A549 (cell line): ENCODE data around the gene C6orf132. TPM values are rescaled to one million over a fixed set of nuclear protein-coding genes. Genes with fewer than 3 reads are reported as not detected.

Experiments used
- ATAC-seq, 2 experiments: fragments of 200-7000 bp in 1 of 2; fragments of >200 bp in 1 of 2; cut with Nextera tagmentation in 1 of 2; cut with Tn5 transposase in 1 of 2; 3 replicates each; pipeline versions ENCODE4 v1.8.0 to v1.9.1; 2018 to 2020; ENCODE audit warnings: mild to moderate bottlenecking in 1 of 2, moderate library complexity in 1 of 2
- CTCF ChIA-PET: fragments of 300-600 bp; sonication (Branson Sonifier 250); formaldehyde crosslinking; extraction: SDS; loops from one replicate; lab custom pipeline; 2021; ENCODE audit warnings: antibody characterized with exemption, inconsistent platforms; lab: Yijun Ruan, JAX
- POLR2A ChIA-PET: fragments of 350-600 bp; formaldehyde crosslinking; extraction: SDS; loops from one replicate; lab custom pipeline; 2021; ENCODE audit warnings: antibody characterized with exemption, inconsistent platforms; lab: Yijun Ruan, JAX
- DNase-seq, 2 experiments: peaks; one replicate each; pipeline versions ENCODE4 v3.0.0 to v3.0.0-alpha.2; 2011 to 2016; ENCODE audit warnings: low read depth in 1 of 2, low spot score in 1 of 2
- FAIRE-seq: peaks from 2 replicates; lab custom pipeline; 2011; peaks lifted over from hg19 to GRCh38; lab: Jason Lieb, UNC
- H3K27ac ChIP-seq, 2 experiments: fragments of >200 bp; sonication (Bioruptor Twin); formaldehyde crosslinking; 3 replicates each; pipeline ENCODE4 v1.5.1; 2016 to 2017
- H3K4me1 ChIP-seq: fragments of >200 bp; sonication (Bioruptor Twin); formaldehyde crosslinking; 3 replicates; pipeline ENCODE4 v1.6.1; 2016
- H3K4me2 ChIP-seq: fragments of >200 bp; sonication (Bioruptor Twin); formaldehyde crosslinking; 3 replicates; pipeline ENCODE4 v1.6.1; 2016
- H3K4me3 ChIP-seq: fragments of >200 bp; sonication (Bioruptor Twin); formaldehyde crosslinking; 3 replicates; pipeline ENCODE4 v1.5.1; 2016
- H3K9me3 ChIP-seq: fragments of >200 bp; sonication (Bioruptor Twin); formaldehyde crosslinking; 3 replicates; pipeline ENCODE4 v1.6.1; 2016
- CBX8 ChIP-seq: fragments of 200-600 bp; sonication (generic); IDR thresholded peaks from 2 replicates; pipeline ENCODE4 v1.6.1; 2016
- CEBPB ChIP-seq, 2 experiments: fragments of >200 bp in 1 of 2; sonication (Bioruptor Twin) in 1 of 2; formaldehyde crosslinking in 1 of 2; IDR thresholded peaks; 2 replicates each; pipeline ENCODE4 v1.6.1; 2012 to 2016
- CHD2 ChIP-seq: fragments of 150-350 bp; IDR thresholded peaks from 2 replicates; pipeline ENCODE4 v1.6.1; 2014; ENCODE audit warnings: low read length; ENCODE audit not compliant: partially characterized antibody
- CTCF ChIP-seq: fragments of >200 bp; sonication (Bioruptor Twin); formaldehyde crosslinking; IDR thresholded peaks from 3 replicates; pipeline ENCODE4 v1.5.1; 2016
- ESRRA ChIP-seq: fragments of 150-350 bp; IDR thresholded peaks from 2 replicates; pipeline ENCODE4 v1.6.1; 2014; ENCODE audit warnings: mild to moderate bottlenecking, low read length, borderline replicate concordance
- HOXA7 ChIP-seq: fragments of 250-450 bp; sonication (Bioruptor Pico); IDR thresholded peaks from 2 replicates; pipeline ENCODE4 v1.5.0; 2020; ENCODE audit warnings: mild to moderate bottlenecking, moderate library complexity
- KDM1A ChIP-seq: fragments of 200-600 bp; sonication (generic); IDR thresholded peaks from 2 replicates; pipeline ENCODE4 v1.6.1; 2016; ENCODE audit warnings: low read depth, mild to moderate bottlenecking
- PHF8 ChIP-seq: fragments of 200-600 bp; sonication (generic); IDR thresholded peaks from 2 replicates; pipeline ENCODE4 v1.6.1; 2016; ENCODE audit warnings: low read depth, mild to moderate bottlenecking, antibody characterized with exemption, moderate library complexity, borderline replicate concordance
- RAD21 ChIP-seq, 2 experiments: fragments of >200 bp in 1 of 2; sonication (Bioruptor Twin) in 1 of 2; formaldehyde crosslinking in 1 of 2; IDR thresholded peaks in 1 of 2; conservative IDR thresholded peaks in 1 of 2; 2 replicates in 1 of 2; 3 replicates in 1 of 2; pipeline ENCODE4 v1.6.1; 2012 to 2018; ENCODE audit warnings: inconsistent platforms in 1 of 2
- RFX5 ChIP-seq: fragments of 450-650 bp; IDR thresholded peaks from 2 replicates; pipeline ENCODE4 v1.7.1; 2014; ENCODE audit warnings: antibody characterized with exemption, mild to moderate bottlenecking, moderate library complexity
- RNF2 ChIP-seq: fragments of 200-600 bp; sonication (generic); IDR thresholded peaks from 2 replicates; pipeline ENCODE4 v1.6.1; 2016; ENCODE audit warnings: low read depth, mild to moderate bottlenecking, antibody characterized with exemption, moderate library complexity, borderline replicate concordance
- SMC3 ChIP-seq: fragments of >200 bp; sonication (Bioruptor Twin); formaldehyde crosslinking; IDR thresholded peaks from 3 replicates; pipeline ENCODE4 v1.6.1; 2018; ENCODE audit warnings: inconsistent platforms
- USF2 ChIP-seq: fragments of 450-650 bp; IDR thresholded peaks from 2 replicates; pipeline ENCODE4 v1.6.1; 2014; ENCODE audit warnings: antibody characterized with exemption
- ZFP36 ChIP-seq: fragments of 450-650 bp; IDR thresholded peaks from 2 replicates; pipeline ENCODE4 v1.6.1; 2014; ENCODE audit warnings: borderline replicate concordance; ENCODE audit not compliant: partially characterized antibody
- ZSCAN20 ChIP-seq: fragments of 250-450 bp; sonication (Bioruptor Pico); IDR thresholded peaks from 2 replicates; pipeline ENCODE4 v1.8.0; 2022; ENCODE audit warnings: mild to moderate bottlenecking, moderate library complexity
- WGBS: methylation state at CpG from one replicate; pipeline ENCODE4 v1.1.6; 2017; ENCODE audit errors: missing lambda C conversion rate; 5-methylcytosine and 5-hydroxymethylcytosine counted together
- polyA plus RNA-seq, 4 experiments: library from polyadenylated mRNA; depleted of rRNA in 3 of 4; stranded (reverse); fragments of >200 nt; fragmentation: RNase III in 1 of 4; extraction: RNeasy Plus Mini Kit Qiagen cat#74134 plus additional on column Dnase treatment in 1 of 4; gene quantifications; 2 replicates in 3 of 4; 3 replicates in 1 of 4; pipeline ENCODE4 v1.2.3, GENCODE V29; 2011 to 2017

C6orf132 gene
- polyA plus RNA-seq, 2 of the 4 experiments (the other 2 are of a cell fraction) = 0.44 to 1.1 TPM

GRCh38 chr6:42179945-42180313 lies 37.5 kb upstream of the C6orf132 start:
- Histone ChIP-seq H3K27ac (no peak overlapping the region), H3K9me3 (no peaks in the 10 kb centered on the region), H3K4me3 (no peak overlapping the region), H3K4me1 (peaks cover 5% of the 10 kb centered on the region; the same call in 1 of the 3 replicates), H3K4me2 (no peak overlapping the region)
- WGBS = 22% methylated on average over 3 of the region's 3 CpGs
- DNase-seq (no peak), FAIRE-seq (no peak), ATAC-seq (no peak)
- ChIA-PET POLR2A (no interaction called here), CTCF (interaction anchor here (2.3 kb wide), 1 partner anchor 34 kb away, joined by 9 read pairs; no protein-coding TSS in a partner anchor)
- no peak for TF ChIP-seq CHD2

- FAIRE-seq (no peak), ATAC-seq (peak in 1 of 2 experiments; percentile 56; a peak in 1 of 6 replicates), DNase-seq (no peak)
- no peak overlapping the region for H3K4me3 ChIP-seq
- ChIA-PET CTCF (interaction anchor here (1.2 to 2.3 kb wide), 2 partner anchors 15 to 35 kb away, joined by 3 to 9 read pairs; partner anchors contain the start of gene GUCA1B), POLR2A (no interaction called here)
- no peak overlapping the region for H3K4me2 ChIP-seq
- peaks cover 5% of the 10 kb centered on the region; the same call in 1 of the 3 replicates for H3K4me1 ChIP-seq
- H3K9me3 ChIP-seq = no peaks in the 10 kb centered on the region
- WGBS = 86% methylated on average over 18 of the region's 20 CpGs
- no peak for TF ChIP-seq CBX8
- 0 out of 5 replicates have a peak, but pooled peaks of 1 of the 2 experiments have one; percentile 11 for TF ChIP-seq RAD21 (conservative IDR thresholded peaks at IDR 0.05 in 1 of 2, IDR thresholded peaks at IDR 0.05 in 1 of 2)
- TF ChIP-seq PHF8 = no peak
- H3K27ac ChIP-seq = no peak overlapping the region
Measured at GRCh38 chr6:42179261-42179944, 37.0 kb upstream of the C6orf132 start.

- Histone ChIP-seq H3K4me2 (no peak overlapping the region), H3K27ac (no peak overlapping the region), H3K9me3 (no peaks in the 10 kb centered on the region), H3K4me3 (no peak overlapping the region), H3K4me1 (peaks cover 5% of the 10 kb centered on the region; the same call in 1 of the 3 replicates)
- FAIRE-seq = no peak
- TF ChIP-seq ZSCAN20 = no peak
- TF ChIP-seq RFX5 = no peak
- no peak for TF ChIP-seq RNF2
- no peak for TF ChIP-seq USF2
- ATAC-seq = no peak
- CTCF ChIA-PET = interaction anchor here (1.0 to 1.8 kb wide), 5 partner anchors 10 to 370 kb away, joined by 3 to 7 read pairs (median 3); no protein-coding TSS in a partner anchor
- DNase-seq = no peak
- 91% methylated on average over 16 of the region's 27 CpGs for whole genome bisulfite sequencing
- POLR2A ChIA-PET = no interaction called here
Measured at GRCh38 chr6:42177514-42178364, 35.3 kb upstream of the C6orf132 start.

- H3K4me3 ChIP-seq = no peak overlapping the region
- peaks cover 5% of the 10 kb centered on the region; the same call in 1 of the 3 replicates for H3K4me1 ChIP-seq
- H3K4me2 ChIP-seq = no peak overlapping the region
- CTCF ChIA-PET = interaction anchor here (1.2 to 1.8 kb wide), 2 partner anchors 89 to 102 kb away, joined by 3 to 5 read pairs; no protein-coding TSS in a partner anchor
- no peaks in the 10 kb centered on the region for H3K9me3 ChIP-seq
- FAIRE-seq = no peak
- H3K27ac ChIP-seq = no peak overlapping the region
- no peak for ATAC-seq
- POLR2A ChIA-PET = no interaction called here
- no peak for DNase-seq
- TF ChIP-seq KDM1A = no peak
- TF ChIP-seq ZFP36 = no peak
- TF ChIP-seq, all 56 proteins: peak for 0
Measured at GRCh38 chr6:42176981-42177380, 34.6 kb upstream of the C6orf132 start.

- no peak for TF ChIP-seq CEBPB (IDR thresholded peaks at IDR 0.05)
- no peak for TF ChIP-seq KDM1A
- TF ChIP-seq RAD21 (conservative IDR thresholded peaks at IDR 0.05 in 1 of 2, IDR thresholded peaks at IDR 0.05 in 1 of 2) = peak in 1 of 2 experiments; percentile 37; a peak in 2 of 5 replicates
- TF ChIP-seq HOXA7 (CRISPR knock-in tag) = no peak
- 0 out of 3 replicates have a peak, but pooled peaks have one; percentile 15 for TF ChIP-seq SMC3
- TF ChIP-seq ESRRA = no peak
- TF ChIP-seq CTCF = 0 out of 3 replicates have a peak, but pooled peaks have one; percentile 12
- TF ChIP-seq, all 56 proteins: peak for 3
- DNase-seq (peak in 1 of 2 experiments; percentile 29), ATAC-seq (0 out of 6 replicates have a peak, but pooled peaks of 1 of the 2 experiments have one; percentile 27), FAIRE-seq (no peak)
- ChIA-PET POLR2A (no interaction called here), CTCF (interaction anchor here (0.5 kb wide), 1 partner anchor 46 kb away, joined by 3 read pairs; no protein-coding TSS in a partner anchor)
- Histone ChIP-seq H3K9me3 (no peaks in the 10 kb centered on the region), H3K4me3 (no peak overlapping the region), H3K4me1 (peaks cover 5% of the 10 kb centered on the region; the same call in 1 of the 3 replicates), H3K4me2 (no peak overlapping the region), H3K27ac (no peak overlapping the region)
- WGBS = 76% methylated on average over 5 of the region's 5 CpGs
Measured at GRCh38 chr6:42175860-42176259, 33.4 kb upstream of the C6orf132 start.
